ENCODE results near the gene PTGIR.

The PTGIR gene

DNA sequence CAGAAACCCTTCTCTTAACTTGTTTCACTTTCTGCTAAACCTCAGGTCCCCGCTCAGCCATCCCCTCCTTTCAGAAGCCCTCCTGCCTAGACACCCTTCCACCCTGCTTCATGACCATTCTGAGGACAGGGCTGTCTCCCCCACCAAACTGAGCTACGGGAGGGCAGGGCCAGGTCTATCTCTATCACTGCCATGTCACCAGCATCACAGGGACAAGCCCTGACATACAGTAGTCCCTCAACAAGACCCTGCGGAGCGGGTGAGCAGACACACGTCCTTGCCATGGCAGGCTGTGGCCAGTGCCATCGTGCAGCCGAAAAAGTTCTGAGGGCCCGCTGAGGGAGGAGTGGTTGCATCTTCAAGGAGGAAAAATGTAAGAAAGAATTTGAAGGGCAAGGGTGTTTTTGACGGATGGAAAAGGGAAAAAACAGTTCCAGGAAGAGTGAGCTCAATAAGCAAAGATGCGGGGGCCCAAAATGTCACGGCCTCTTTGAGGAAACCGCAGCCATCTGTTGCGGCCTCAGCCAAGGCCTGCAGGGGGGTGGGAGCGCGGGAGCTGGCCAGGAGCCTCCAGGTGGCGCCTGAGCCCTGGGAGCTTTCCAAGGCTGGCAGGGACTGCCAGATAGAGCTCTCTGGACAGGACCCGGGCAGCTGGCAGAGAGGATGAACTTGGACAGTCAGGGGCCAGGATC lies 8.1 kb downstream of the PTGIR start:
- no peak overlapping the region for H3K4me3 ChIP-seq (ENCODE audit: low read depth, low read length)

DNA sequence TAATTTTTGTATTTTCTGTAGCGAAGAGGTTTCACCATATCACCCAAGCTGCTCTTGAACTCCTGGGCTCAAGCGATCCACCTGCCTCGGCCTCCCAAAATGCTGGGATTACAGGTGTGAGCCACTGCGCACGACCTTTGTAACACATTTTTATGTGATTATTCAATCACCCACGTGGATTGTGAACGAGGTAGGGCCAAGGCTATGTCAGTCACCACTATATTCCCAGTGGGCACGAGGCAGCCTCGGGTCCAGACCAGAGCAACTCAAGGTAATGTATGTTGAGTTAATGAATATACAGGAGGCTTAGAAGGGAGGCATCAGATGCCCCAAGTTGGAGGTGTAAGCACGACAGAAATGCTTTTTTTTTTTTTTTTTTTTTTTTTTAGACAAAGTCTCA lies 8.9 kb downstream of the PTGIR start:
- H3K4me3 ChIP-seq (ENCODE audit: low read depth, low read length): no peak overlapping the region

DNA sequence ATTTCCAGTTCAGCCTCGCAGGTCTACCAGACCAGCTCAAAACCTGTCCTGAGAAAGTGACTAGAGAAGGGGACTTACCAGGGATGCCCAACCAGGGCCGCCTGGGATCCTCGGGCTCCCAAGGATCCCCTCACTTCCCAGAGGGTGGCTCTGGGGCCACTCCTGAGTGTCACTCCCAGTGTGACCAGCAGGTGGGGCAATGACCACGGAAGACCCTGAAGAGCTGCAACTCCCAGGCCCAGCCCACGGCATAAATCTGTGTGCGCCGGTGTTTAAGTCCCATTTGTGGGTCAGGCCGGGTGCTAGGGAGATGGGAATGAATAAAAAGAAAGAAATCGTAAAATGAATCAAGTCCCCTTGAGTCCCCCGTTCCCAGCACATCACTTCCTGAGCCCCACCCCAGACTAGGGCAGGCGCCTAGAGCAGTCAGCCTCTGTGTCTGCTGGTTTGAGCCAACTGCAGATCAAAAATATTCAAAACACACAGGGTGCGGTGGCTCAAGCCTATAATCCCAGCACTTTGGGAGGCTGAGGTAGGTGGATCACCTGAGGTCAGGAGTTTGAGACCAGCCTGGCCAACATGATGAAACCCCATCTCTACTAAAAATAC lies 10.7 kb downstream of the PTGIR start:
- no peak overlapping the region for H3K4me3 ChIP-seq (ENCODE audit: low read depth, low read length)

DNA sequence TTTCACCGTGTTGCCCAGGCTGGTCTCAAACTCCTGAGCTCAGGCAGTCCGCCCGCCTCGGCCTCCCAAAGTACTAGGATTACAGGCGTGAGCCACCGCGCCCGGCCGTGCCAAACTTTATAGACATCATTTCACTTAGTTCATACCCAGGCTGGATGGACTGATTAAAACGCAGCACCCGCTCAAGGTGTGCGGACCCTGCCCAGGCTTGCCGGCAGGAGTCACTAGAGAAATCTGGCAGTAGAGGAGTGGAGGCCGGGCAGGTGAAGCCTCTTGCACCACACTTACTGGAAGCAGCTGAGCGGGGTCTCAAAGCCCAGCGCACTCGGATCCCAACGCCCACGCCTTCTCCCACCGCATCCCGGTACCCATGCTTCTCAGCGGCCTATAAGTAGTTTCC lies 11.4 kb downstream of the PTGIR start:
- H3K4me3 ChIP-seq (ENCODE audit: low read depth, low read length): no peak overlapping the region

DNA sequence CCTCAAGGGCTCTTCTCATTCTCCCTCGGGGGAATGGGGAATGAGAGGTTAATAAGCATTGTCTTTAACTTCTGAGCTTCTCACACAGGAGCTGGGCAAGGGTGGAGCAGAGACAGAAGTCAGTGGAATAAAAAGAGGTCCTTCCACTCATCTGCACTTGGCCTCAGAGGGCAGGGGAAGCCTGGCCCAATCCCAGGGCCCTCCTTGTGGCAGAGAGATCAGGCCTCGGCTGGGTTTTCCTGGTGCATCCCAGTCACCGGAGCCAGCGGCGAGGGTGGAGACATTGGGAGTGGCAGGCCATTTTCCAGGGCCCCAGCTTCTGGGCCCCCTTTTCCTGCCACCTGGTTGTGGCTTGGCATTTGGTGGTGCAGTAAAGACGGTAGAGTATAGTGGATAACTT lies 13.1 kb downstream of the PTGIR start:
- no peak overlapping the region for H3K4me3 ChIP-seq (ENCODE audit: low read depth, low read length)

DNA sequence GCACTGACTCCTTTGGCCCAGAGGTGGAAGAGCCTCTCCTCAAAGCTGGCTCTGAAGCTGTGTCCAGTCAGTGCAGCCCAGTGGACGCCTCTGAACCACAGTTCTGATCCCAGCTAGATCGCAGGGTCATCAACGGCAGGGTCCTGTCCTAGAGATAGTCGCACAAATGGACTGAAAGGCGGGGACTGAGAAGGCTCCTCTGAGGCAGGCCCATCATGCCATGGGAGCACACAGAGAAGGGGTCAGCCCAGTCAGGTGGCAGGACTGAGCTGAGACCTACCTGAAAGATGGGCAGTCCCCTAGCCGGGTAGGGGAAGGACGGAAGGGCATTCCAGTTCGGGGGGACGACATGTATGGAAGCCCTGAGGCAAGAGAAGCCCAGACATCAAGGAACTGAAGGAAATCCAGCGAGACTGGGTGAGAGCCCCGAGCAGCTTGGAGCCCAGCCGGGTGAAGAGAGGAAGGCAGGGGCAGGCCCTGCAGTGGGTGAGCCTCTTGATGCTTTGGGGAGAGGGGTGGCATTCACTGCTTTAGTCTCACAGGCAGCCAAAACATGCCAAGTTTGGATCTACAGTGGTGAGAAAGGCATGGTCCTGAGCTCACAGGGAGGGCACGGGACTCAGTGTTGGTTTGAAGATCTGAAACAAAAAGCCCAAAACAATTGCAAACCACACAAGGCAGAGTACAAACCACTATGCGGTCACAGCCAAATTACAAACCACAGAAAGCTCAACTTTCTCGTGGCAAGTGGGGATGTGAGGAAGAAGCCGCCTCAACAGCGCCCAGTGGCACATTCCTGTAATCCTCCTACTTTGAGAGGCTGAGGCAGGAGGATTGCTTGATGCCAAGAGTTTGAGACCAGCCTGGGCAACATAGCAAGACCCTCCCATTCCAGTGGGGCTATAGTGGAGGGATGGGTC lies 13.8 kb downstream of the PTGIR start:
- H3K4me3 ChIP-seq (ENCODE audit: low read depth, low read length): no peak overlapping the region

DNA sequence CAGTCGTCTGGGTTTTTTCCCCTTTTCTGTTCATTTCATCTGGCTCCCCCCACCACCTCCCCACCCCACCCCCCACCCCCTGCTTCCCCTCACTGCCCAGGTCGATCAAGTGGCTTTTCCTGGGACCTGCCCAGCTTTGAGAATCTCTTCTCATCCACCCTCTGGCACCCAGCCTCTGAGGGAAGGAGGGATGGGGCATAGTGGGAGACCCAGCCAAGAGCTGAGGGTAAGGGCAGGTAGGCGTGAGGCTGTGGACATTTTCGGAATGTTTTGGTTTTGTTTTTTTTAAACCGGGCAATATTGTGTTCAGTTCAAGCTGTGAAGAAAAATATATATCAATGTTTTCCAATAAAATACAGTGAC lies 14.5 kb downstream of the PTGIR start:
- H3K4me3 ChIP-seq (ENCODE audit: low read depth, low read length): no peak overlapping the region

DNA sequence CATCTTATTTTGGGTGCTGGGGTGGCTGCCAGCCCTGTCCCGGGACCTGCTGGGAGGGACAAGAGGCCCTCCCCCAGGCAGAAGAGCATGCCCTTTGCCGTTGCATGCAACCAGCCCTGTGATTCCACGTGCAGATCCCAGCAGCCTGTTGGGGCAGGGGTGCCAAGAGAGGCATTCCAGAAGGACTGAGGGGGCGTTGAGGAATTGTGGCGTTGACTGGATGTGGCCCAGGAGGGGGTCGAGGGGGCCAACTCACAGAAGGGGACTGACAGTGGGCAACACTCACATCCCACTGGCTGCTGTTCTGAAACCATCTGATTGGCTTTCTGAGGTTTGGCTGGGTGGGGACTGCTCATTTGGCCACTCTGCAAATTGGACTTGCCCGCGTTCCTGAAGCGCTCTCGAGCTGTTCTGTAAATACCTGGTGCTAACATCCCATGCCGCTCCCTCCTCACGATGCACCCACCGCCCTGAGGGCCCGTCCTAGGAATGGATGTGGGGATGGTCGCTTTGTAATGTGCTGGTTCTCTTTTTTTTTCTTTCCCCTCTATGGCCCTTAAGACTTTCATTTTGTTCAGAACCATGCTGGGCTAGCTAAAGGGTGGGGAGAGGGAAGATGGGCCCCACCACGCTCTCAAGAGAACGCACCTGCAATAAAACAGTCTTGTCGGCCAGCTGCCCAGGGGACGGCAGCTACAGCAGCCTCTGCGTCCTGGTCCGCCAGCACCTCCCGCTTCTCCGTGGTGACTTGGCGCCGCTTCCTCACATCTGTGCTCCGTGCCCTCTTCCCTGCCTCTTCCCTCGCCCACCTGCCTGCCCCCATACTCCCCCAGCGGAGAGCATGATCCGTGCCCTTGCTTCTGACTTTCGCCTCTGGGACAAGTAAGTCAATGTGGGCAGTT lies 15.1 kb downstream of the PTGIR start:
- no peak overlapping the region for H3K4me3 ChIP-seq (ENCODE audit: low read depth, low read length)

DNA sequence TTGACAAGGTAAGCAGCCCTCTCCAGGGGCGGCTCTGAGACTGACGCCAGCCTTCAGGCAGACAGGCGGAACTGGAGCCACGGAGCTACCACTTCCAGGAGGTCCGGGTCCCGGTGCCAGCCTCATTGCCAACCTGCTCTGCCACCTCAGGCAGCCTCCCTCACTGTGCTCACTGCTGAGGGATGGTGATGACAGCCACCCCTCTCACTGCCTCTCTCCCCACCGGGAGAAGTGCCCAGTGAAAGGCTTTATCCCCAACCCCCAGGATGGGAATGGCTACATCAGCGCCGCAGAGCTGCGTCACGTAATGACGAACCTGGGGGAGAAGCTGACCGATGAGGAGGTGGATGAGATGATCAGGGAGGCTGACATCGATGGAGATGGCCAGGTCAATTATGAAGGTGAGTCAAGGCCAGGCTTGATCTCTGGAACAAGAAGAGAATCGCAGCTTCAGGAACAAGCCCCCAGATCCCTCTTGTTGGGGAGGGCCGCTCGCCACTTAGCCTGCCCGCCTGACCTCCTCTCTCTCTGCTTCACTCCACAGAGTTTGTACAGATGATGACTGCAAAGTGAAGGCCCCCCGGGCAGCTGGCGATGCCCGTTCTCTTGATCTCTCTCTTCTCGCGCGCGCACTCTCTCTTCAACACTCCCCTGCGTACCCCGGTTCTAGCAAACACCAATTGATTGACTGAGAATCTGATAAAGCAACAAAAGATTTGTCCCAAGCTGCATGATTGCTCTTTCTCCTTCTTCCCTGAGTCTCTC lies 16.1 kb downstream of the PTGIR start:
- no peak overlapping the region for H3K4me3 ChIP-seq (ENCODE audit: low read depth, low read length)

DNA sequence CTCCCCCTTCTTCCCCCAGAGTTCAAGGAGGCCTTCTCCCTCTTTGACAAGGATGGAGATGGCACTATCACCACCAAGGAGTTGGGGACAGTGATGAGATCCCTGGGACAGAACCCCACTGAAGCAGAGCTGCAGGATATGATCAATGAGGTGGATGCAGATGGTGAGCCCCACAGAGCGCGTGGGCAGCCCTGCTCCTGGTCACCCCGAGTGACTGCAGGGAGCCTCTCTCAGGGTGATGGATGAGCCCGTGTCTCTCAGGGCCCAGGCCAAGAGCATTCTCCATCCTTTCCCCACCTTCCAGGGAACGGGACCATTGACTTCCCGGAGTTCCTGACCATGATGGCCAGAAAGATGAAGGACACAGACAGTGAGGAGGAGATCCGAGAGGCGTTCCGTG lies 16.7 kb downstream of the PTGIR start:
- no peak overlapping the region for H3K4me3 ChIP-seq (ENCODE audit: low read depth, low read length)

DNA sequence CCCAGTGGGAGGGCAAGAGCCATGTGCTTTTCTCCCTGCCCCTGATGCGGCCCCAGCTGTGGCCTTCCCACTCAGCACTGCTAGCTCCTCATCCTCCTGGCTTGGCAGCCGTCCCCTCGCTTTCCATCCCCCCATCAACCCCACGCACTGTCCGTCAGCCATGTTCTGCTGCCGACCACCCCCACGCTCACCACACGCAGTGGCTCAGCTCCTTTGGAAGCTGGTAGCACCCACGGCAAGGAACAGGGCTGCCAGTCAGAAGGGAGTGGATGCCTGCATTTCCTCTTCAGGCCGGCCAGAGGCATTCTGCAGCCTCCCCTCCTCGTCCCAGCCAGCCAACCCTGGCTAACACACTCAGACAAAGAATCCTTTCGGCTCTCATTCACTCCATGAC lies 17.4 kb downstream of the PTGIR start:
- H3K4me3 ChIP-seq (ENCODE audit: low read depth, low read length): no peak overlapping the region

DNA sequence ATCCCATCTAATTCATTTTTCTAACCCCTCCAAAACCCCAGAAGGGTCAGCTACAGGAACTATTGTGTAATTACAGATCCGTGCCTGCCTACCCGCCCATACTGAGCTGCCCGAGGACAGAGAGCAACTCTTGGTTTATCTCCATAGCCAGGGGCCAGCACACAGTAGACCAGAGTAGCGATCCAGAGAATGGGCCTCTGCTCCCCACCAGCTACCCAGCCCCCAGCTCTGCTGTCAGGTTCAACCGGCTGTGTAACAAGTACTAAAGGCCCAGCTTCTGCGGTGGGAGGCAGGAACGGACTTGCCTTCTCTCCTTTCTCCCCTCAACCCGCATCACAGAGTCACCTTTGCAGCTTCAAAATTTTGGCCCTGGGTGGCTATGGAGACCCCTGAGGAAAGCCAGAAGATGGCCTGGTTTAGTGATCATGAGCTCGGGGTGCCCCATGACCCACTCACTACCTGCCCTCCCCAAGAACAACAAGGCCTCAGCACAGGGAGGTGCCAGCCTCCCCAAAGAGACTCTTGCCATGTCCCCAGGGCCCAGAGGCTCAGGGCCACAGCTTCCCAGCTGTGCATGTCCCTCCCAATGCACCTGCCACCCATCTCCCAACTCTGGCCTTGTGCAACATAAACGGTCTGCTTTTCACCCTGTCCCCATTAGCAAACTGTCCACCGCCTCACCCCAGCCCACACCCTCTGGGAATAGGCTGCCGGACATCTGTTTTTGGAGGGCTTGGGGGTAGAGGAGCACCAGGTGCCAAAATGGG lies 18.0 kb downstream of the PTGIR start:
- no peak overlapping the region for H3K4me3 ChIP-seq (ENCODE audit: low read depth, low read length)

DNA sequence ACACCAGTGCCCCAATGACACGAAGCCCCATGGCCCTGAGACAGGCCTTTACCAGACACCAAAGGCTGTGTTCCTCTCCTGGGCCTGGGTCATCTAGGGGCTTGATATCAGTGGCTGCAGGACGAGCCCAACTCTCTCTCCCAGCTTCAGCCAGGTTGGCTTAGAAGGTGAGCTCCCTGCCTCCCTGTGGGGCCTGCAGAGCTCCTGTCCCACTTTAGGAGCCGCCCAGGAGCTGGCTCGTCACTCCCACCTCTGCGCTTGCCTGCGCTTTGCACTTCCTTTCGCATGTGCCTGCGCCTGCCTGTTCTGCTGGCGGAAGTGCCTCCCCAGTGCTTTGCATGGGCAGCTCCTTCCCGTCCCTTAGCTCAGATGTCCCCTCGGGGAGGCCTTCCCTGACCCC lies 18.9 kb downstream of the PTGIR start:
- no peak overlapping the region for H3K4me3 ChIP-seq (ENCODE audit: low read depth, low read length)

DNA sequence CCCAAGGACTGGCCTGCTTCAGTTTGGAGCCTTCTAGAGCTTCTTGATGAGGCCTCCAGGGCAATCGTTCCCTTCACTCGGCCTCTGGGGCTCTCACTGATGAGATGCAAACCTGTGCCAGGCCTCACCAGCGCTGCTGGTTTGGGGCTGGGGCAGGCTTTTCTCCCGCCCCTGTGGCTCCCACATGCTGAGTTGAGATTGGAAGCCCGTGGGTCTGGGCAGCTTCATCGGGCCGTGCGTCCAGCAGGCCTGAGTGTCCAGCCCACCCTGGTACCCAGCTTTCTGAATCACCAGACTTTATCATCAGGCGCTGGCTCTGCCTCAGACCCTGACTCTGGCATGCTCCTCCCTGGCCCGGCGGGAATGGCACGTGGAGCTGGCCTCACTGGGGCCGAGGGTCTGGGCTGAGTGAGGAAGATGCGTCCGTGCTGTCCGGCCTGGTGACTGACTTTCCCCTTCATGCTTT lies 19.5 kb downstream of the PTGIR start:
- H3K4me3 ChIP-seq (ENCODE audit: low read depth, low read length): no peak overlapping the region

DNA sequence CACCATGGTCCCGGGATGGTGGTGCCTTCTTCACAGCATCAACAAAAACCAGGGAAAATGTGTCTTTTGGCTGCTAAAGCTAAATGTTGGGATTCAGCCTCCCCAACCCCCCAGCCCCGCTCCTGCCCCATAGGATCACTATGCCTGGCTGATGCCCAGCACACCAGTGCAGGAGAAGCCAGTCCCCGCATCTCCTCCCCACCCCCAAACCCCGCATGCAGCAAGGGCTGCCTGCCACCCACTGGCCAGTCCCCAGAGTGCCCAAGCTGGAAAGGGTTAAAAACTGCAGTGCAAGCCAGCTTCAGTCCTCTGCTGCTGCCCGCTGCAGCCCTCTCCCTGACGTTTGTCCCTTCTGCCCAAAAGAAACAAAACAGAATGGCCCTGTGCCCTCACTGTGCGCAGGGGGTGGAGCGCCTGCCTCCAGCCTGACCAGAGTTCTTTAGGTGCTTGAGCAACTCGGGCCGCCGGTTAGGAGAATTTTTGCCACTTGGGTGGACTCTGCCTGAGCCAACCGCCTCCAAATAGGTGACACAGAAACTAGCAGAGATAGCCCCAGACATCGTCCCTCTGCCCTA lies 20.0 kb downstream of the PTGIR start:
- no peak overlapping the region for H3K4me3 ChIP-seq (ENCODE audit: low read depth, low read length)

DNA sequence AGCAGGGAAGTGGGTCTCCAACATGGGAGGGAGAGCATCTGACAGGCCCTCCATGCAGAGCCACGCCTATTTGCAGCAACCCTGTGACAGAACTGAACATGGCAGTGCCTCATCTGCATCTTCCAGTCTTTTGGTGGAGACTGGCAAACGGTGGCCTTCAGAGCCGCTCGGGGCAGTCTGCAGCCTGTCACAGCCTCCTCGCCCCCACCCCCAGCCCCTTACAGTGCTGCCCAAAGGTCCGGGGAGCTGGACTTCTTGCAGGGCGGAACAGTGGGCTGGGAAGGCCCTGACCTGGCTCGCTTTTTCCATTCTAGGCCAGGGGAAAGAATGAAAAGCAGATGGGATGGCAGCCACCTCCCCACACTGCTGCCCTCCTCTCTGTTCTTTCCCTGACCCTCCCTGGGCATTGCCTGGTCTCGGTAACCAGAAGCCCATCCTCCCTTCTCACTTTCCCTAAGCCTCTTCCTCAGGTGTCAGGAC lies 21.1 kb downstream of the PTGIR start:
- no peak overlapping the region for H3K4me3 ChIP-seq (ENCODE audit: low read depth, low read length)

DNA sequence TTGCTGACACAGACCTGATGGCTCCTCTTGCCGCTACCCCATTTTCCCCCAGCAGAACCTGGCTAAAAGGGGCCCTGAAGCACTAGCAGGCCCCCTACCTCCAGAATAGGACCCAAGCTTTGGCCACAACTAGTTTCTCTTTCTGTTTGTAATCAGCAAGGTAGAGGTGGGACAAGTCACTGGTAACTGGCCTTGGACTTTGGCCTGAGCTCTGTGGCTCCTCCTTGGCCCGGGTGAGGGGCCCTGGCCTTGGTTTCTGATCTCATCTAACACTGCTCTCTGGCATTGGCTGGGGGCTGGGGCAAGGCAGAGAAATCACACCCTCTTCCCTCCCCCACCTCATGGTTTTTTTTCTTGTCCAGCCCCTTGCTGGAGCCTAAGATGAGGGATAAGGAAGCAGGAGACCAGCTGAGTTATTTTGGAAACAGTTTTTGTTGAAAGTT lies 21.7 kb downstream of the PTGIR start:
- H3K4me3 ChIP-seq (ENCODE audit: low read depth, low read length): no peak overlapping the region

DNA sequence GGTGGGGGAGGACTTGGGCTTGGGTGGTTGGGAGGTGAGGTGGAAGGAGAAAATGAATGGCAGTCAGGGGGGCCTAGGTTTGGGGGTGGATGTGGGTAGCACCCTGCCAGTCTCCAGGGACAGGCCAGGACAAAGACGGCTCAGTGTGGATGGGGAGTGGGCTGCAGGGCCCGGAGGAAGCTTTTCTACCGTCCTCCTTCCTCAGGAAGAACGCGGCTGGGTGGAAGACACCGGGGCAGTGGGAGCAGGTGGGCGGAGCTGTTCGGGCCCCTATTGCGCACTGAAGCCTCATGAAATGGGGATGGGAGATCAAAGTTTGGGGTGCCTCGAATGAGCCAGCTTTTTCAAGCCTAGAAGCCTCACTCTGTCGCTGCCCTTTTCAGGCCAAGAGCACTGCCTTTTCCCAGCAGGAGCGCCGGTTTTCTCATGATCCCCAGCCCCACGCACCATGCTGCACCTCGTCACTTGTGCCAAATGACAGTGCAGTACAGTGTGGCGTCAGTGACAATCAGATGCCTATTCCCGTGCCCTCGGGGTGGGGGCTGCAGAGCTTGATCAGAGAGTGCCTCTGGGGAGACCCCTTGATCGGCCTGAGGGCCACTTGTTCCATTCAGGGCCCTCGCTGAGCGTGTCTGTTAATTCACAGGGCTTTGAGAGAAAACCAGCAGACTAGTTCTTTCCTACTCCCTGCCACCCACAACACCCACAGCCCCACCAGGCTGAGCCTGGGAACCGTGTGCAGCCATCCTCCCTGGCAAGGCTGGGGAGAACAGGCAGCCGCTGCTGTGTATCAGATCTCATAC lies 22.3 kb downstream of the PTGIR start:
- peak overlapping the region; percentile 86 for H3K4me3 ChIP-seq (ENCODE audit: low read depth, low read length)
